HG03095 (cell line): ENCODE results near the gene ANXA11.

Experiments
- ATAC-seq: cut with Tn5 transposase; IDR thresholded peaks from one replicate; pipeline ENCODE4 v1.9.1; 2021; ENCODE audit warnings: moderate library complexity; ENCODE audit not compliant: unreplicated experiment

ANXA11 gene

GRCh38 chr10:80110986-80111385, 94.4 kb downstream of the ANXA11 start:
- ATAC-seq = no peak

GRCh38 chr10:80108576-80109239, 96.6 kb downstream of the ANXA11 start:
- ATAC-seq = no peak

- ATAC-seq = peak; percentile 70
Observed at GRCh38 chr10:80104066-80104926, 101.0 kb downstream of the ANXA11 start.
